WERI-Rb-1 (cell line): ENCODE data around the gene AGBL1.

Experiments
- DNase-seq: peaks from one replicate; pipeline ENCODE4 v3.0.0-alpha.2; 2020
- H3K27ac ChIP-seq: fragments of 250-450 bp; sonication (Bioruptor Pico); 2 replicates; pipeline ENCODE4 v1.5.1; 2020; ENCODE audit warnings: mild to moderate bottlenecking, moderate library complexity
- H3K27me3 ChIP-seq: fragments of 250-450 bp; sonication (Bioruptor Pico); 2 replicates; pipeline ENCODE4 v1.5.1; 2021; ENCODE audit warnings: mild to moderate bottlenecking, low read depth, moderate library complexity; ENCODE audit not compliant: insufficient read depth, severe bottlenecking
- H3K36me3 ChIP-seq: fragments of 250-450 bp; sonication (Bioruptor Pico); 2 replicates; pipeline ENCODE4 v1.5.1; 2020; ENCODE audit warnings: mild to moderate bottlenecking, moderate library complexity
- H3K4me3 ChIP-seq: 2 replicates; pipeline ENCODE4 v1.5.1; 2011; ENCODE audit warnings: low read depth, mild to moderate bottlenecking, control low read depth, low read length
- H3K9me3 ChIP-seq: fragments of 250-450 bp; sonication (Bioruptor Pico); 2 replicates; pipeline ENCODE4 v1.5.1; 2021; ENCODE audit warnings: mild to moderate bottlenecking, moderate library complexity; ENCODE audit not compliant: severe bottlenecking
- TF ChIP-seq, protein P1 (sequence below): IDR thresholded peaks from 2 replicates; pipeline ENCODE4 v1.5.1; 2011; ENCODE audit warnings: low read depth, mild to moderate bottlenecking, control low read depth, inconsistent platforms, low read length

Gene AGBL1

DNA sequence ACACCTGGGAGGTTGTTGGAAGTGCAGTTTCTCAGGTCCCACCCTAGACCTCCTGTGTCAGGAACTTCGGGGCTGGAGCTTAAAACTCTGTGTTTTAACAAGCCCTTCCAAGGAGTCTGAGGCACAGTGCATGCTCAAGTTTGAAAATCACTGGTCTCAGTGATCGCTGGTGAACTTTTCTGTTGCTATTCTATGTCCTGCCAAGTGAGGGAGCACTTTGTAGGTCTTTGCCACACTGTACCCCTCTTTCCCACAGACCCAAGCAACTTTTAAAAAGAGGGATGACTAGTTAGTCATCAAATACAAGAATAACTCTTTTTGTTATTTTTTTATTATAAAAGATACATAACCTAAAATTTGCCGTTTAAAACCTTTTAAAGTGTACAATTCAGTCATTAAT, 133.7 kb downstream of the AGBL1 start:
- TF ChIP-seq, protein P1, sequence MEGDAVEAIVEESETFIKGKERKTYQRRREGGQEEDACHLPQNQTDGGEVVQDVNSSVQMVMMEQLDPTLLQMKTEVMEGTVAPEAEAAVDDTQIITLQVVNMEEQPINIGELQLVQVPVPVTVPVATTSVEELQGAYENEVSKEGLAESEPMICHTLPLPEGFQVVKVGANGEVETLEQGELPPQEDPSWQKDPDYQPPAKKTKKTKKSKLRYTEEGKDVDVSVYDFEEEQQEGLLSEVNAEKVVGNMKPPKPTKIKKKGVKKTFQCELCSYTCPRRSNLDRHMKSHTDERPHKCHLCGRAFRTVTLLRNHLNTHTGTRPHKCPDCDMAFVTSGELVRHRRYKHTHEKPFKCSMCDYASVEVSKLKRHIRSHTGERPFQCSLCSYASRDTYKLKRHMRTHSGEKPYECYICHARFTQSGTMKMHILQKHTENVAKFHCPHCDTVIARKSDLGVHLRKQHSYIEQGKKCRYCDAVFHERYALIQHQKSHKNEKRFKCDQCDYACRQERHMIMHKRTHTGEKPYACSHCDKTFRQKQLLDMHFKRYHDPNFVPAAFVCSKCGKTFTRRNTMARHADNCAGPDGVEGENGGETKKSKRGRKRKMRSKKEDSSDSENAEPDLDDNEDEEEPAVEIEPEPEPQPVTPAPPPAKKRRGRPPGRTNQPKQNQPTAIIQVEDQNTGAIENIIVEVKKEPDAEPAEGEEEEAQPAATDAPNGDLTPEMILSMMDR = peak; percentile 42
- no peak overlapping the region for H3K27ac ChIP-seq
- H3K9me3 ChIP-seq = peaks cover 7% of the 10 kb centered on the region
- DNase-seq = no peak
- H3K27me3 ChIP-seq = no peaks in the 10 kb centered on the region
- no peak overlapping the region for H3K4me3 ChIP-seq
- no peaks in the 10 kb centered on the region for H3K36me3 ChIP-seq

DNA sequence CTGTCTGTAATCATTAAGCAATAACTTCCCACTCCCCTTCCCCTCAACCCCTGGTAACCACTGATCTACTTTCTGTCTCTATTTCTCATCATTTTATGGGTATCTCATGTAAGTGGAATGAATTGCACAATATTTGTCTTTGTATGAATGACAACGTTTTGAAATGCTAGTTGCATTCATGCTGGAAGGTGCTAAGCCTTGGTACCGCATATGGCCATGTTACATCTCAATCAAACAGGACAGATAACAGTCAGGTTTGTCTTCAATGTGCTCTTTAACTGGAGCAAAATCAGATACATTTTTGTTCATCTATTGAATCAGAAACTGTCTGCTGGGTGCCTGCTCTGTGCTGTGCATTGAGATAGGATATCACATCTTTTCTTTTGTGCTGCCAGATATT, 134.2 kb downstream of the AGBL1 start:
- TF ChIP-seq, protein P1 = no peak
- Histone ChIP-seq H3K9me3 (peaks cover 7% of the 10 kb centered on the region), H3K4me3 (no peak overlapping the region), H3K36me3 (no peaks in the 10 kb centered on the region), H3K27me3 (no peaks in the 10 kb centered on the region), H3K27ac (no peak overlapping the region)
- no peak for DNase-seq

DNA sequence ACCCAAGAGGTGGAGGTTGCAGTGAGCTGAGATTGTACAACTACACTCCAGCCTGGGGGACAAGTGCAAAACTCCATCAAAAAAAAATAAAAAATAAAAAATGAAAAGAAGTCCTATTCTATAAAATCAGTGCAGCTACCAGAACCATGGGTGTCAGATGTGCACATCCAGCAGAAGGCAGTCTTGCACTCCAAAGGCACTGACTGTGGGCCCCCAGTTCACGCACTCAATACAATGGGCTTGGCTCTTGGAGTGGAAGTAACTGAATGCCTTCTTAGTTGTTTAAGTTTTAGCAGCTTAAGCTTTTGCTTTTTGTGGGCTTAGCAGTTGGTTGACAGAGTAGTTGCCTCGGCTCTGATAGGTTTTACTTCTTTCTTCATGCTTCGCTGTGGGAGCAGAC, 141.4 kb downstream of the AGBL1 start:
- TF ChIP-seq, protein P1 = no peak
- Histone ChIP-seq H3K4me3 (no peak overlapping the region), H3K9me3 (peaks cover 6% of the 10 kb centered on the region), H3K27ac (no peak overlapping the region), H3K36me3 (no peaks in the 10 kb centered on the region), H3K27me3 (no peaks in the 10 kb centered on the region)
- DNase-seq = no peak

DNA sequence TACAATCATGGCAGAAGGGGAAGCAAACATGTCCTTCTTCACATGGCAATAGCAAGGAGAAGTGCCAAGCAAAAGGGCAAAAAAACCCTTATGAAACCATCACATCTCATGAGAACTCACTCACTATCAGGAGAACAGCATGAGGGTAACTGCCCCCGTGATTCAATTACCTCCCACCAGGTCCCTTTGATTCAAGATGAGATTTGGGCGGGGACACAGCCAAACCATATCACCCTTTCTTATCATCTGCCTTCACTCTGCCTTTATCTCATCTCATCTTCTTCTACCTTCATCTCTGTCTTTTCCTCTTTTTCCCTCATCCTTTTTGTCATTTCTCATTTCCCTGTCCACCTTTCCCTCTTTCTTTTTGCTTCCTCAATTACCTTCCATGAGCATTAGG, 149.6 kb downstream of the AGBL1 start:
- peaks cover 22% of the 10 kb centered on the region for H3K27me3 ChIP-seq
- no peak overlapping the region for H3K27ac ChIP-seq
- H3K4me3 ChIP-seq = no peak overlapping the region
- TF ChIP-seq, protein P1 = no peak
- no peaks in the 10 kb centered on the region for H3K9me3 ChIP-seq
- no peak for DNase-seq
- H3K36me3 ChIP-seq = no peaks in the 10 kb centered on the region

DNA sequence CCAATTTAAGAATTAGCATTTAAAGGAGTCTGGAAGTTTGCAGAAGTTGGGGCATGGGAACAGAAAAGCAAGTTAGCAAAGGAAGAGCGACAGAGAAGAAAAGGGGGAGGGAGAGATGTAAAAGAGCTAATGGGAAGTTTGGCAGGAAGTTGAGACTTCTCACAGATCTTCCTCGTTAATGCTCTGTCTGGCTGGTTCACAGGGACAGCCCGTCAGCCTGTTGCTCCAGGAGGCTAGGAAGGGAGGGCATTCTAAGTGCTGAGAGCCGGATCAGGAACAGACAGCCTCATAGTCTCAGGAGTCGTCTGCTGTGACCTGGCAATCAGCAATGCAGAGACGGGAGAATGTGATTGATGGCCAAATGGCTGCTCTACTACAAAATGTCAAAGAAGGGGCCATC, 150.3 kb downstream of the AGBL1 start:
- TF ChIP-seq, protein P1 = no peak
- H3K27me3 ChIP-seq = peaks cover 27% of the 10 kb centered on the region
- no peak overlapping the region for H3K4me3 ChIP-seq
- no peak for DNase-seq
- H3K36me3 ChIP-seq = no peaks in the 10 kb centered on the region
- H3K9me3 ChIP-seq = no peaks in the 10 kb centered on the region
- no peak overlapping the region for H3K27ac ChIP-seq

DNA sequence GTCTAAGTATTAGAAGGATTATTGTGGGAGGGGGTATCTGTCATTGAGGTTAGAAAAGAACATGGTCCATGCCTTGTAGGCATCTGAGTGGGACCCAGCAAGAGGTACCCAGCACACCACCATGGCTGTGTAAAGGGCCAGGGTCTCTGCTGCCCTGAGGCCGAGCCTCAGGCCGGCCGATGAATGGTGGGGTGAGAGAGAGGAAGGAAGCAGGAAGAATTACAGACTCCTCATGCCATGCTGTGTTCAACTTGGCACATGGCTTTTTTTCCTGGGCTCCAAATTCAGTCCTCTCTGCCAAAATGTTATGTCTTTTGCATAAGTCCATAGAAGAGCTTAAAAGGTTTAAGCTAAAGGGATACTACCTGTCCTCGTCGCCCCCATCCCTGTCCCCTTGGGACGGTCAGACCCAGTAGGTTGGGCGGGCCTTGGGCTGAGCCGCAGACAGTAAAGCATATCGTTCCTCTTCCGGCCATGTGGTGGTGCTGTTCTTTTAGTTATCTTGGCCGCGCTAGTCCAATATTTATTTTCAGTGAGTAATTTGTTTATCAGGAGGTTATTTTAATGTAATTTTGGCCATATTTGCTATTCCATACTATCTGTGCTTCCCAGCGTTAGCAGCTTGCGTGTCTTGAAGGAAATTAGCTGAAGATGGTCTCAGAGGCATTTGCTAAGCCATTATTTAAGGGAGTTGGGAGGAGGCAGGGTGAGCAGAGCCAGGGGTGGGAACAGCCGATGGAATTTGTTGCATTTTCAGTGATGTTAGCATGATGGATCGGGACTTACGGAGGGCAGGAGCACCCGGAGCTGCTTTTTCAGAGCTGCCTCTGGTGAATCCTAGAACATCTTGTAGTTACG, 152.4 kb downstream of the AGBL1 start:
- peak; percentile 28 for DNase-seq
- H3K4me3 ChIP-seq = no peak overlapping the region

More for the DNA sequence above, 152.4 kb downstream of the AGBL1 start:
- H3K27me3 ChIP-seq = peaks cover 35% of the 10 kb centered on the region
- TF ChIP-seq, protein P1 = peak; percentile 62
- H3K27ac ChIP-seq = no peak overlapping the region
- no peaks in the 10 kb centered on the region for H3K9me3 ChIP-seq
- no peaks in the 10 kb centered on the region for H3K36me3 ChIP-seq
